ENCODE results near the gene HLCS.

HLCS gene

DNA sequence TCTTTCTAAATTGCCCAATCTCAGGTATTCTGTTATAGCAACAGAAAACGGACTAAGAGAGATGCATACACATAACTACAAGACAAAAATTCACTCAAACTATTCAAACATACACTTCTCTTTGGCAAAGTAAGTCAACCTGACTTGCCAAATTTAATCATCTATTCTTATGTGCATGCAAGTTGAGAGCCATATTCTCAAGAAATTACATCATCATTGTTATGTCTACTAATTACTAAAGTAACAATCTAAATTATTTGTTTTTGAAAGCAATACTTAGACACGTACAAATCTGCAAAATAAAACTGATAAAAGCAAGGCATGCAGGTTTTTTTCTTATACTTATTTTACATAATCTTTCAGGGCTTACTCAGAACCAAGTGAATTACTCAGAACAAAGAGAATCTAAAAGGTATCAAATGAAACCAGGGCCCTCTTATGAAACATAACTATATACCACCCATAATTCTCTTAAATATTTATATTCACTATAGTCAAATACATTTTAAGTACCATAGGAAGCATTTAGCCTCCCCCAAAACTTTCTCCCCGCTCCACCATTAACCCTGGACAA, 62.3 kb downstream of the HLCS start:
- DNase-seq (ENCODE audit: insufficient read length, low spot score) (no peak), FAIRE-seq (no peak)
- TF ChIP-seq POLR2A (IDR thresholded peaks at IDR 0.05; ENCODE audit: low read depth, low read length) = no peak

DNA sequence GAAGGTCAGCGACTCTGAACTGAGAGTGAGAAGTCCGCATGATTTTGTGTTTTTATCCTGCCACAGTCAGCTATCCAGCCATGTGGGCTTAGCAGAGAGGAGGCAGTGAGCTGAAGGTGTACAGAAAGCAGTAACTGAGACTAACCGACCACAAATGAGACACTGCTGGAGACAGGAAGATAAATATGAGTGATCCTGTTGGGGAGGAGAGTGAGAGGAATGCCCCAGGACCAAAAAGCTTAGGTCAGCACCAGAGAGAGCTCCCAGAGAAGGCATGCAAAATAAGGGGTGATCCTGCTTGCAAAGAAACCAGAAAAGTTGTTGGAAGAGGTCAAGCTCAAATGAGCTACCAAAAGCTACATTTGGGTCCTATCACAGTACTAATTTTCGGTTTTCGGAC, 63.7 kb downstream of the HLCS start:
- DNase-seq (ENCODE audit: insufficient read length, low spot score) (no peak), FAIRE-seq (no peak)
- TF ChIP-seq POLR2A (IDR thresholded peaks at IDR 0.05; ENCODE audit: low read depth, low read length) = no peak

DNA sequence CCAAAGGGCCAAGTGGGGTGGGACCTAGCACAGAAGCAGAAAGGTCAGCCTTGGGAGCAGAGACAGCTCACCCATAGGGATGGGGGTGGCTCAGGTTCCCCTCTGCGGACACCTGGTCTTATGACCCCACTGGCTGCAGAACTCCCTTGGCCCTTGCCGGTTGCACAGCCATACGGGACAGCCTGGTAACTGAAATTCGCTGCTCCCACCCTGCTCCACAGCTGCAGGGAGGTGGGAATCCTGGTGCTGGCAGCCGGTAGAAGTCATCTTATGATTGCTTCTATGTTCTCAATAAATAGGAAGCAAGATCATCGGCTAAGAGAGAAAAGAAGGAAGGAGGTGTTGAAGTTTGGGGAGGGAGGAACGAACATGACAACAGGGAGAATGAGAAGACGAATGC, 64.1 kb downstream of the HLCS start:
- DNase-seq (ENCODE audit: insufficient read length, low spot score) = no peak
- no peak for TF ChIP-seq POLR2A (IDR thresholded peaks at IDR 0.05; ENCODE audit: low read depth, low read length)
- no peak for FAIRE-seq

DNA sequence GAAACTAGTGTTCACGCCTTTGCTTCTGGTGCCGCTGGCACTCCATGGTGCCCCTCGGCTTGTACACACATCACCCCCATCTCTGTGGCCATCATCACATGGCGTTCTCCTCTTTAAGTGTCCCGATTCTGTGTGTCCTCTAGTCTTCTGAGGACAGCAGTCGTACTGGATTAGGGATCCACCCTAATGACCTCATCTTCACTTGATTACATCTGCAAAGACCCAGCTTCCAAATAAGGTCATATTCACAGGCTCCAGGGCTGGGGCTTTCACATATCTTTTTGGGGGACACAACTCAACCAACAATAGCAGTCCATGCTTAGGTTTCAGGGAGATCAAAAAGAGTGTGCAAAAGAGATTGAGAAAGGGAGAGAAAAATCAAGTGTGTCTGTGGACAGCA, 64.9 kb downstream of the HLCS start:
- FAIRE-seq (no peak), DNase-seq (ENCODE audit: insufficient read length, low spot score) (no peak)
- TF ChIP-seq POLR2A (IDR thresholded peaks at IDR 0.05; ENCODE audit: low read depth, low read length) = no peak

DNA sequence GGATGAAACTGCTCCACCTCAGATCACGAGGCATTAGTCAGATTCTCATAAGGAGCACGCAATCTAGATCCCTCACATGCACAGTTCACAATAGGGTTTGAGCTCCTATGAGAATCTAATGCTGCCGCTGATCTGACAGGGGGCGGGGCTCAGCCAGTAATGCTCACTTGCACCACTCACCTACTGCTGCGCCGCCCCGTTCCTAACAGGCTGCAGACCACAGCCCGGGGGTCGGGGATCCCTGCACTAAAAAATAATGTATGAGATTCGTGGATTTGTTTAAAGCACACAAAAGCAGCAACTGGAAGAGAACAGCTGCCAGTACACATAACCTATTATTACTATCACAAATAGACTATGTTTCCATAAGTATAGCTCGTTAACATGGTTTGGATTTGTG, 72.9 kb downstream of the HLCS start:
- DNase-seq (ENCODE audit: insufficient read length, low spot score) = no peak
- FAIRE-seq = no peak
- no peak for TF ChIP-seq POLR2A (IDR thresholded peaks at IDR 0.05; ENCODE audit: low read depth, low read length)

DNA sequence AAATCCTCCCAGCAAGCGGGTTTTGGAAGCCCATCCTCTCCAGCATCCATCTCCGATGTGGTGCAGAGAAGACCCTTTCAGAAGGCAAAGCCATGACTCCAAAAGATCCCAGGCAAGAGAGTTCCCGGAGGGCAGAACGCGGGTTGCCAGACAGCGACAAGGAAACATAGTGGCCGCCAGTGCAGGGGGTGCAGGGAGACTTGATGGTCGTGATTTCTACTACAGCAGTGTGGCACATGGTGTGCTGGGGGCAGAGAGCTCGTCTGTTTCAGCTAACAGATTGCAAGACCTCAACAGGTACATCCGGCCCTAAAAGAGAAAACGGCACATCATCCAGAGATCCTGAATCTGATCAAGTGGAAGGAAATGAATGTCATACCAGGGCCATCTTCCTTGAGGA, 74.3 kb downstream of the HLCS start:
- no peak for TF ChIP-seq POLR2A (IDR thresholded peaks at IDR 0.05; ENCODE audit: low read depth, low read length)
- no peak for DNase-seq (ENCODE audit: insufficient read length, low spot score)
- FAIRE-seq = no peak

DNA sequence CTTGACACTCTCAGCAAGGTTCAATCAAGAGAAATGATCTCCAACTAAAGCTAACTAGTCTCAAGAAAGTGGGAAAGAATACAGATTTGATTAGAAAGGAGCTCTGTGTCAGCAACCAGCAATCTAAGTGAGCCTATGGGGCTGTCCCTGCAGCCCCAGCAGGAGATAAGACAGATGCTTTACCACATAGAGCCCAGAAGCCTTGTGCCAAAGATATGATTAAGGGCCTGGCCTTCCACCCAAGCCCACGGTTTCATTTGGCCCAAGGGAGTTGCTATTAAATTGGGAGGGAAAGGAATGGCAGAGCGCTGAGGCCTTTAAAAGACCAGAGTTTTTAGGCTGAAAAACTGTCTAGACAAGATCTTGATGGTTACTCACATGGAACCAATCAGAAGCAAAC, 74.8 kb downstream of the HLCS start:
- no peak for DNase-seq (ENCODE audit: insufficient read length, low spot score)
- no peak for TF ChIP-seq POLR2A (IDR thresholded peaks at IDR 0.05; ENCODE audit: low read depth, low read length)
- no peak for FAIRE-seq

DNA sequence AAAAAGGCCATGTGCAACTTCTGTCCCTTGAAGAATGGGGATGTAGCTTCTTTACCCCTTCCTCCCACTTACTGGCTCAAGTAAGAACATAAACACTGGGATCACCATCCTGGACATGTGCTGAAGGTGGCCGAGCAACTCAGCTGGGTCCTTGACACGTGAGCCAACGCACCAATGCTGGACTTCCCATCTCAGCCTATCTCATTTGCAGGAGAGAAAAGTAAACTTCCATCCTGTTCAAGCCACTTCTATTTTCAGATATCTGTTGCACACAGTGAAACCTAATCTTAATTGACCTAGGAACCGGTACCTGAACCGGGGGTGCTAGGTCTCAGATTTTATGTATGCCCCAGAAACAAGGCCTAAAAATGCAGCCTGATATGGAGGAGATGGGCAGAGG, 75.3 kb downstream of the HLCS start:
- FAIRE-seq (no peak), DNase-seq (ENCODE audit: insufficient read length, low spot score) (no peak)
- no peak for TF ChIP-seq POLR2A (IDR thresholded peaks at IDR 0.05; ENCODE audit: low read depth, low read length)

DNA sequence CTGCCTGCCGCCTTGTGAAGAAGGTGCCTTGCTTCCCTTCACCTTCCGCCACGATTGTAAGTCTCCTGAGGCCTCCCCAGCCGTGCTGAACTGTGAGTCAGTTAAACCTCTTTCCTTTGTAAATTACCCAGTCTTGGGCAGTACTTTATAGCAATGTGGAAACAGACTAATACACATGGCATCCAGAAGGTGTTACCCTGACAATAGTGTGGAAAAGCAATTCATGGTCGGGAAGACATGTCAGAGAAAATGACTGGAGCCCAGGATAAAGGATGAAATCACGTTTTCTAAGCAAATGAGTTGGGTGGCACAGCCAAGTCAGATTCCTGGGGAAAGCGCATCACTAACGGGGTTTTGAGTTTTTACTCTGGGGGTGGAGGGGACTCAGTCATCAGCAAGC, 76.4 kb downstream of the HLCS start:
- no peak for TF ChIP-seq POLR2A (IDR thresholded peaks at IDR 0.05; ENCODE audit: low read depth, low read length)
- DNase-seq (ENCODE audit: insufficient read length, low spot score) = no peak
- FAIRE-seq = no peak

DNA sequence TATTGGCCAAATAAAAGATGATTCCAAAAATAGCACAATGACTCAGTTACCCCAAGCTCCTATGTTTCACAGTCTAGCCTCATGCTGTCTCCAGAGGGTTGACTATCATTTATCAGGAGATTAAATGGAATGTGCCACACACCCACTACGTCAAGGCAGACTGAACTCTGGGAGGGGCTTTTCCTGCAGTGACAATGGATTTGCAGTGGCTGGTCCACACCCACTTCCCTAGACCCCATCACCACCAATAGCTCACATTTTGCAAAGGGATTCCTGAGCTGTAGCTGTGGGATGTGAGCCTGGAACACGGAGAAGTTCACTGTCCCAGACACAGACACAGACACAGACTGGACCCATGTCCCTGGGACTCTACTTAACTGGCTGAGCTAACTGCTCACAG, 77.1 kb downstream of the HLCS start:
- FAIRE-seq (no peak), DNase-seq (ENCODE audit: insufficient read length, low spot score) (no peak)
- no peak for TF ChIP-seq POLR2A (IDR thresholded peaks at IDR 0.05; ENCODE audit: low read depth, low read length)

DNA sequence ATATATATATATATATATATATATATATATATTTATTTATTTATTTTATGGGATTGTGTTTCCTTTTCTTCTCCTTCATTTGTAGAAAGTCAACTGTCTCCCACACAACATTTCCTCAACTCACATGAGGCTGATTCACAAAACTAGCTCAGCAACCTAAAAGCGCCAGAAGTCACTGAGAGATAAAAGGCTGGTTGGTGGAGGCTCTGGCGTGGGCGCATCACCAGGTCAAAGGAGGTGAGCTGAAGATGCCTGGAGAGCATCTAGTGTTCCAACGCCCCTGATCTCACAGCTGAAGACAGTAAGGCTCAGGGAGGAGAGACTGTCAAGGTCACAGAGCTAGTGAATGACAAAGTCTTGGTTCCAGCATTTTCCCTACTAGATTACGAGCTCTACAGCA, 78.0 kb downstream of the HLCS start:
- FAIRE-seq = no peak

DNA sequence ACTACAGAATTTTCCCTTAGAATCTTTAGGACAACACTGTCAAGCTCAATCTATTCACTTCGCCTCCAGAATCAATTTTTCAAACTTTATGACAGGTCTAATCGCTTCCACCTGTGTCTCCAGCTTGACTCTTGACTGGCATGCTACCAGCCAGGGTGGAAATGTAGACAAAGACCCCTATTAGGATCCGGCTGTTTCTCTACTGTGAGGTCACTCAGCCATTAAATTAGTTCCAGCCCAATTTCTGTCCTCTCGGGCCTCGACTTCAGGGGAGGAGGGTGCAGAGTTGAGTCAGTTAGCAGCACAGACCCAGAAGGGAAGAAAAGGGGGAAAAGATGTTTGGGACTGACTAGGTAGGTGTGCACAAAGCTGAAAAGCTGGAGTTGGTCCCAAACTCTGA, 78.5 kb downstream of the HLCS start:
- DNase-seq (ENCODE audit: insufficient read length, low spot score) (no peak), FAIRE-seq (no peak)
- TF ChIP-seq POLR2A (IDR thresholded peaks at IDR 0.05; ENCODE audit: low read depth, low read length) = no peak

More for the DNA sequence above, 78.0 kb downstream of the HLCS start:
- no peak for TF ChIP-seq POLR2A (IDR thresholded peaks at IDR 0.05; ENCODE audit: low read depth, low read length)
- DNase-seq (ENCODE audit: insufficient read length, low spot score) = no peak

DNA sequence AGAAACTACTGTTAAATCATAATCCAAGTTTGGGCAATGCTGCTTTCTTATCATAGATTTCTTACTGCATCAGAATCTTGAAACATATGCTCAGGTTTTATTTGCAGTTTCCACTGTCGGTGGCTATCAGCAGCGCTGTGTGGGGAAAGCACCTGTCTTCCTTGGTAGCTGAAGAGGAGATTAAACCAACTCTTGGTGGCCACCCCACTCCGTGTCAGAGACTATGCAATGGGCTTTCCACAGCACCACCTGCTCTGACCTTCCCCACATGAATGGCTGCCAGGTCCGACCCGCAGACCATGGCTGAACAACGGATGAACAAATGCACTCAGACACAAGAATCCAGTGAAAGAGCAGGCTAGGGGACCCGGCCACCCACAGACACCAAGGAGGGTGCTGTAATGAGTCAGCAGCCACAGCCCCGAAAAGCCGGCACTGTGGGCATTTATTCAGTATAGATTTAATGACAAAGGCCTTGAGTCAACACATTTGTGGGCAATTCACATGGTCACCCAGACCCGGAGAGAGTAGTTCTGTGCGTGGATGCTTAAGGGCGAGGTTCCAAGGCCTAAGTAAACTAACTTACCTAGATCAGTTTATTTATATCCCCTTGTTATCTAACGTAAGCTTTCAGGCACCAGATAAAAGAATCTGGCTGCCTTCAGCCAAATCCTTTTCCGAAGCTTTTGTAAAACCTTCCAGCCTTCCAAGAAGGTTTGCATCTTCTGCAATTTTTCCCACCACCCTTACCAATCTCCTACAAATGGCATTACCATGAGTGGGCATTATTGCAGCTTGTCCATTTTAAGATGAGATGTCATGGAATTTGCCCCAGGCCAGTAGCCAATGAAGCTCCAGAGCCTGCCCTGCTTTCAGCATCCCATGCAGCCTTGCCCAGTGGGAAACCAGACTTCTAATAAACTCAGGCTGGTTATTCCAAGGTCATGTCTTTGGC, 82.7 kb downstream of the HLCS start:
- no peak for TF ChIP-seq POLR2A (IDR thresholded peaks at IDR 0.05; ENCODE audit: low read depth, low read length)
- DNase-seq (ENCODE audit: insufficient read length, low spot score) (no peak), FAIRE-seq (no peak)

DNA sequence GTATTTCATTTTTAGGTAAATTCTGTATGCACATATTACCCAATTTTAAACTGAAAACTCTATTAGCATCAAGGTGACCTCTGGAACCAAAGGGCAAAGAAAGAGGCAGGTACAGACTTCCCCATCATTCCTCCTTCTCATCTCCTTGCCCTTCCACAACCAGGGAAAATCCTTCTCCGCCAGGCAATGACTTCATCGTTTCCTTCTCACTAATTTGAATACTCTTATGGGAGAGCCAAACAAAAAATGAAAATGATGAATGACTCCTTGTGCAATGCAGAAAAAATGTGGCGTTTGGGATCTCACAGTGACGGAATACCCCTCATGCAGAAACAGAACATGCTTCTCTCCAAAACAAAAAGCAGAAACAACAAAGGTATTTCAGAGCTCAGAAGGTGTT, 83.7 kb downstream of the HLCS start:
- FAIRE-seq (no peak), DNase-seq (ENCODE audit: insufficient read length, low spot score) (no peak)
- no peak for TF ChIP-seq POLR2A (IDR thresholded peaks at IDR 0.05; ENCODE audit: low read depth, low read length)

DNA sequence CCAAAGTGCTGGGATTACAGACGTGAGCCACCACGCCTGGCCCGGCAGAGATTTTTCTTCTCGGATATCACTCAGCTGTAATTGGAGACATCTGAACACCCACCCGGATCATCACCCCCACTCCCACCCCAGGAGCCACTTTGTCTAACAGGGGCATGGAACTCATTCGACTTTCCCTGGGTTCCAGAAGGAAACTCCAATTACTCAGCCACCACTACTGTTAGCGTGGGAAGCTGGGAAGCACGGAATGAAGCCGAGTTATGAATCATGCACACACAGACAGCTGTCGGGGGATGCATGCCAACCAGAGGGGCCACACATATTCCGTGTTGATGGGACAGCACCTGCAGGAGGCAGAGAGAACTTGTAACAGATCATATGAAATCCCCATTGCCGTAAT, 85.2 kb downstream of the HLCS start:
- no peak for FAIRE-seq
- no peak for DNase-seq (ENCODE audit: insufficient read length, low spot score)
- no peak for TF ChIP-seq POLR2A (IDR thresholded peaks at IDR 0.05; ENCODE audit: low read depth, low read length)

Measured in H54 (cell line).